Large intestine (tissue), 12 donors: ENCODE measurements around the gene SLC35B1. TPM values are rescaled to one million over a fixed set of nuclear protein-coding genes. Genes with fewer than 3 reads are reported as not detected.

Source experiments
- DNase-seq, 2 donors: peaks; one replicate each; pipeline versions ENCODE4 v3.0.0 to v3.0.0-alpha.2; 2013
- H3K27ac ChIP-seq: one replicate; pipeline ENCODE4 v1.5.1; 2013; ENCODE audit warnings: low read length
- H3K27me3 ChIP-seq: 2 replicates; pipeline ENCODE4 v1.6.1; 2013; ENCODE audit warnings: low read length; ENCODE audit not compliant: control insufficient read depth, insufficient read depth
- H3K36me3 ChIP-seq: 2 replicates; pipeline ENCODE4 v1.6.1; 2013; ENCODE audit warnings: low read length; ENCODE audit not compliant: control insufficient read depth, insufficient read depth
- H3K4me1 ChIP-seq: one replicate; pipeline ENCODE4 v1.6.1; 2013; ENCODE audit warnings: low read length; ENCODE audit not compliant: control insufficient read depth, insufficient read depth
- H3K4me3 ChIP-seq: one replicate; pipeline ENCODE4 v1.5.1; 2013; ENCODE audit warnings: low read length
- H3K9me3 ChIP-seq: one replicate; pipeline ENCODE4 v1.6.1; 2013; ENCODE audit warnings: mild to moderate bottlenecking, low read depth, low read length, moderate library complexity; ENCODE audit not compliant: control insufficient read depth
- WGBS: methylation state at CpG from one replicate; pipeline ENCODE4 v1.1.5; 2013; ENCODE audit warnings: low lambda C conversion rate; ENCODE audit not compliant: insufficient coverage; 5-methylcytosine and 5-hydroxymethylcytosine counted together
- long read RNA-seq, 11 donors: transcript quantifications; one replicate each; lab custom pipeline, GENCODE V29; 2026
- polyA plus RNA-seq: library from polyadenylated mRNA; unstranded; fragments of 120-200 nt; gene quantifications from one replicate; pipeline ENCODE4 v1.2.1, GENCODE V29; 2013

The SLC35B1 gene, protein sequence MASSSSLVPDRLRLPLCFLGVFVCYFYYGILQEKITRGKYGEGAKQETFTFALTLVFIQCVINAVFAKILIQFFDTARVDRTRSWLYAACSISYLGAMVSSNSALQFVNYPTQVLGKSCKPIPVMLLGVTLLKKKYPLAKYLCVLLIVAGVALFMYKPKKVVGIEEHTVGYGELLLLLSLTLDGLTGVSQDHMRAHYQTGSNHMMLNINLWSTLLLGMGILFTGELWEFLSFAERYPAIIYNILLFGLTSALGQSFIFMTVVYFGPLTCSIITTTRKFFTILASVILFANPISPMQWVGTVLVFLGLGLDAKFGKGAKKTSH
- polyA plus RNA-seq = 61.2 TPM
- long read RNA-seq, donor 1, transcript SLC35B1-220 (9 exons, 1,611 nt) = major isoform, 7 of 26 reads
- long read RNA-seq, donor 1, transcript SLC35B1-209 (9 exons, 1,320 nt) = minor isoform, 5 of 26 reads
- long read RNA-seq, donor 1, partial matches to known transcripts = 11 of 26 reads
- long read RNA-seq, donor 1, other reads (novel, unspliced or antisense) = 0 of 26 reads
- long read RNA-seq, donor 2, transcript SLC35B1-209 (9 exons, 1,320 nt) = minor isoform, 8 of 43 reads
- long read RNA-seq, donor 2, transcript SLC35B1-220 (9 exons, 1,611 nt) = major isoform, 19 of 43 reads
- long read RNA-seq, donor 2, partial matches to known transcripts = 11 of 43 reads
- long read RNA-seq, donor 2, other reads (novel, unspliced or antisense) = 0 of 43 reads
- long read RNA-seq, donor 3 = 0 reads
- long read RNA-seq, donor 4, partial matches to known transcripts = 0 of 1 reads
- long read RNA-seq, donor 4, other reads (novel, unspliced or antisense) = 0 of 1 reads
- long read RNA-seq, donor 5, transcript SLC35B1-220 (9 exons, 1,611 nt) = major isoform, 7 of 12 reads
- long read RNA-seq, donor 5, partial matches to known transcripts = 5 of 12 reads
- long read RNA-seq, donor 5, other reads (novel, unspliced or antisense) = 0 of 12 reads
- long read RNA-seq, donor 6, transcript SLC35B1-220 (9 exons, 1,611 nt) = major isoform, 15 of 21 reads
- long read RNA-seq, donor 6, partial matches to known transcripts = 0 of 21 reads
- long read RNA-seq, donor 6, other reads (novel, unspliced or antisense) = 0 of 21 reads
- long read RNA-seq, donor 7, transcript SLC35B1-220 (9 exons, 1,611 nt) = major isoform, 9 of 20 reads
- long read RNA-seq, donor 7, partial matches to known transcripts = 7 of 20 reads
- long read RNA-seq, donor 7, other reads (novel, unspliced or antisense) = 0 of 20 reads
- long read RNA-seq, donor 8, transcript SLC35B1-209 (9 exons, 1,320 nt) = minor isoform, 5 of 53 reads
- long read RNA-seq, donor 8, transcript SLC35B1-220 (9 exons, 1,611 nt) = major isoform, 18 of 53 reads
- long read RNA-seq, donor 8, partial matches to known transcripts = 24 of 53 reads
- long read RNA-seq, donor 8, other reads (novel, unspliced or antisense) = 0 of 53 reads
- long read RNA-seq, donor 9, transcript SLC35B1-220 (9 exons, 1,611 nt) = major isoform, 11 of 23 reads
- long read RNA-seq, donor 9, partial matches to known transcripts = 6 of 23 reads
- long read RNA-seq, donor 9, other reads (novel, unspliced or antisense) = 0 of 23 reads
- long read RNA-seq, donor 10, transcript SLC35B1-209 (9 exons, 1,320 nt) = minor isoform, 7 of 39 reads
- long read RNA-seq, donor 10, transcript SLC35B1-220 (9 exons, 1,611 nt) = major isoform, 12 of 39 reads
- long read RNA-seq, donor 10, partial matches to known transcripts = 13 of 39 reads
- long read RNA-seq, donor 10, other reads (novel, unspliced or antisense) = 0 of 39 reads
- long read RNA-seq, donor 11, transcript SLC35B1-220 (9 exons, 1,611 nt) = major isoform, 8 of 26 reads
- long read RNA-seq, donor 11, partial matches to known transcripts = 11 of 26 reads
- long read RNA-seq, donor 11, other reads (novel, unspliced or antisense) = 0 of 26 reads

DNA sequence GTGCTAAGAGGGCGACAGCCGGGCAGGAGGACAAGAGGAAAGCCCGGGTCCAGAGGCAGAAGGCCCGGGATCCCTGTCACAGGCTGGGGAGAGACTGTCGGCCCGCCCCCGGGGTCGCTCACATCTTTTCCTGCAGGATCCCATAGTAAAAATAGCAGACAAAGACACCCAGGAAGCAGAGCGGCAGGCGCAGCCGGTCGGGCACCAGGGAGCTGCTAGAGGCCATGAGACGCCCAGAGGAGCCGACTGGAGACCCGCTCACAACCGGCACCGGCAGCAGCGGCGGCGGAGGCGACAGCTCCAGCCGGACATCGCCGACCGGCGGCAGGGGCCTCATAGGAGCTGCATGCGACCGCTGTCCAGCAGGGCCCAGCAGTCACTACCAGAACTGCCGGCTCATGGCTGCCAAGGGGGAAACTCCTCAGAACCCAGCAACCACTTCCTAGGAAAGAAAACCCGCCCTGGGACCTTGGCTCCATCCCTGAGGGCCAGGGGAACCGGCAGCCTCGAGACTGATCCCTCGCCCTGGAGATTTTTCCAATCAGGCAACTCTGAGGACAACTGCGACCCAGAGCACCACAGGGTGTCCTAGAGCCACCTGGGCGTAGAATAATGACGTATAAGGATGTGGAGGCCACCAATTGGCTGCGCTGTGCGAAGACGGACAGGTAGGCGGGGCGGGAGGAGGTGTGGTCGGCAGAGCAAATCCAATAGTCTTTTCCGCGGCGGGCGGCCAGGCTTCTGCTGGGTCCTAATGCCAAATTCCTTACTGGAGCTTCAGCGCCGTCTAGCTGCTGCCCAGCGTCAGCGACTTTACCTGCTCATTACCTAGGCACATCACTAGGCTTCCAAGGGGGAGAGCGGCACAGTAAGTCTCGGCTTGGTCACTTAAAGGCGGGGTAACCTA, at the start of gene SLC35B1:
SLC35B1 (minus strand) TSS at position 357 of the 907 bp plus-strand sequence; CDS start at position 226, 131 bp downstream.
- Histone ChIP-seq H3K27me3 (no peaks in the 10 kb centered on the region), H3K27ac (peak within 1 kb of the TSS; percentile 84), H3K4me3 (peak within 1 kb of the TSS; percentile 95), H3K9me3 (no peaks in the 10 kb centered on the region), H3K36me3 (peaks cover 35% of the 10 kb centered on the region), H3K4me1 (peaks cover 20% of the 10 kb centered on the region)
- peak; percentile 99 to 100 for DNase-seq
- WGBS = no CpG with 5 or more reads among the region's 53 CpGs

DNA sequence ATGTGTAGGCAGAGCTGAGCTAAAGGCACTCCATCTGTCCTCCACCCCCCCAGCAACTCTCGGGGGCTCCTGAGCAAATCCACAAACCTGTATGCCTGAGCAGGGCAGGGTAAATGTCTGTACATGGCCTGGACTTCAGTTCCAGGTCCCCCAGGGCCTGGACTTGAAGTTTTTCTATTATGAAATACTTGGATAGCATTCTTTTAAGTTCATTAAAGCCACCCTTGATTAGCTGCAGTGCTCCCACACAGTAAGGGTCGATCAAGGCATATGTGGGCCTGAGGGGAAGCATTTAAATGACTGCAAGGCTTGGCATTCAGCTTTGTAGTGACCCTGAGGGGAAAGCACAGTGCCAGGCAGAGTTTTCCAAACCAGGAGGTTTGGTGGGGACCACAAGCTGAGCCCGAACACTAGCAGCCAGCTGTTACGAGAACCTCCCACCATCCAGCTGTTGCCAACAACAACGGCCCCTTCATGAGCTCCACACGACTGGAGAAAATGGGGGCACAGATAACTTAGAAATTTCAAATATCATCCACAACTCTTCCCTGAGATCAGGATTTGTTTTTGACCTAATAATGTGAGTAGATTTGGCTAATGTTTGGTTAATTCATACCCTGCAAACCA, 49.5 kb upstream of the SLC35B1 start:
- Histone ChIP-seq H3K9me3 (no peaks in the 10 kb centered on the region), H3K4me1 (no peaks in the 10 kb centered on the region), H3K27me3 (no peaks in the 10 kb centered on the region), H3K27ac (no peak overlapping the region), H3K36me3 (no peaks in the 10 kb centered on the region), H3K4me3 (no peak overlapping the region)
- DNase-seq = no peak
- no CpG with 5 or more reads among the region's 6 CpGs for WGBS

DNA sequence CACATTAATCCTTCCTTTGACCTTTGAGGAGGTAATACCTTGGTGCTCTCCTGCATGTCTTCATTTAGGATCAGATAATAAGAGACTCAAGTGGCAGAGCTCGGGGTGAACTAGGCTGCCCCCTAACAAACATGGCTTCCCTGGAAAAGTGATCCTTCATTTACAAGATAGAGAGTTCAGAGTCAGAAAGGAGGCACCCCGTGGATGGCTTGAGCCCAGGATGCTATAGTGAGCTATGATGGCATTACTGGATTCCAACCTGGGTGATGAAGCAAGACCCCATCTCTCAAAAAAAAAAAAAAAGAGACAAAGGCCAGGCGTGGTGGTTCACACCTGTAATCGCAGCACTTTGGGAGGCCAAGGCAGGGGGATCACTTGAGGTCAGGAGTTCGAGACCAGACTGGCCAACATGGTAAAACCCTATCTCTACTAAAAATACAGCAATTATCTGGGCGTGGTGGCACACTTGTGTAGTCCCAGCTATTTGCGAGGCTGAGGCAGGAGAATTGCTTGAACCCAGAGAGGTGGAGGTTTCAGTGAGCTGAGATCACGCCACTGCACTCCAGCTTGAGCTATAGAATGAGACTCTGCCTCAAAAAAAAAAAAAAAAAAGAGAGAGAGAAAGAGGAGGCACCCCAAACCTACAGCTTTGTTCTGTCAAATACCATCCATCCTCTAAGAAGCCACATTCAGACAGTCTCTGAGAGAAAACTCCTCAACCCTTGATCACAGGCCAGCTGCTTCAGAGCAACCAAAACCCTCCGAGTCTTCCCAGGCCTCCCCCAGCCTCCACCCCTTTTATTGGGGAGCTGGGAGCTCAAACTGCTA, 48.8 kb upstream of the SLC35B1 start:
- H3K27me3 ChIP-seq = no peaks in the 10 kb centered on the region
- H3K4me3 ChIP-seq = no peak overlapping the region
- no peaks in the 10 kb centered on the region for H3K36me3 ChIP-seq
- H3K27ac ChIP-seq = no peak overlapping the region
- no peaks in the 10 kb centered on the region for H3K4me1 ChIP-seq
- no peak for DNase-seq
- H3K9me3 ChIP-seq = no peaks in the 10 kb centered on the region
- WGBS = 100% methylated on average over 1 of the region's 9 CpGs

DNA sequence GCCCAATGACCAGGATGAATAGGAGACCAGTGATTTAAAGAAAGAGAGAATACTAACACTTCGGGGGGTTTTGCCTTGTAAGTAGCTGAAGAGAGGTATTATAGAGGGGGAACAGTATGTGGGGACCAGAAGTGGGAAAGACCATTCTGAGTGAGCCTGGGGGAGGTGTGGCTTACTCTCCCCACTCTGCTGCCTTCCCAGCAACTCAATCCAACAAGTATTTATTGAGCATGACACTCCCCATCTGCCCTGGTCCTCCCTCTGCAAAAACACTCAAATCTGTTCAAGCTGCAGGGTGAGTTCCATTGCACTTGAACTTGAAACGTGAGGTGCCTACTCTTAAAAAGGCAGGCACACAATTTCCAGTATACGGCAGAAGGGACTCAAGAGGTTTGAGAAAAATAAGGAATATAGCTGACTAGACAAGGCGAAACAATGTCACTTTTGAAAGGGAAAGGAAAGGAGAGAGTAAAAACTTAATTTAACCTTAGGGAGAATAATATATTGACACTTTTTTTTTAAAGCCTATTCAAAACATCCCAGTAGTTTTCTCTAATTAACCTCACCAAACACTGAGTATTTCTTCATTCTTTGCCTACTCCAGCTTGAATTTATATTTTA, 48.0 kb upstream of the SLC35B1 start:
- H3K9me3 ChIP-seq = no peaks in the 10 kb centered on the region
- DNase-seq = no peak
- no peak overlapping the region for H3K4me3 ChIP-seq
- no peak overlapping the region for H3K27ac ChIP-seq
- no peaks in the 10 kb centered on the region for H3K36me3 ChIP-seq
- H3K27me3 ChIP-seq = no peaks in the 10 kb centered on the region
- WGBS = 70% methylated on average over 2 of the region's 4 CpGs
- H3K4me1 ChIP-seq = no peaks in the 10 kb centered on the region

DNA sequence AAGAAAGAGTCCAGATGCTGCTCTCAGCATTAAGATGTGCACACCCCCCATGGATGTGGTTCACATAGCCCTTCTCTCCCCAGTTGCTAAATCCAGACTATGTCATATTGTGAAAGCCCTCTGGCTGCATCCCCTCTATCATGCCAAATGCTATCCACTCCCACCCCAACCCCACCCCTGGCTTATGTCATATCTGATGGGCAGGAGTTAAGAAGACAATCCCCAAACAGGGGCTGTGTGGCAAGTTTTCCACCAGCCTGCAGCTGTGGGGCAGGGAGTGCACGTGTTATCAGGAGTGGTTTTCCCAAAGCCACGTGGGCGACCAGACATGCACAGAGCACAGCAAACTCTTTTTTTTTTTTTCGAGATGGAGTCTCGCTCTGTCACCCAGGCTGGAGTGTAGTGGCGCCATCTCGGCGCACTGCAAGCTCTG, 46.2 kb upstream of the SLC35B1 start:
- WGBS = no CpG with 5 or more reads among the region's 8 CpGs
- Histone ChIP-seq H3K27ac (no peak overlapping the region), H3K4me3 (no peak overlapping the region), H3K36me3 (no peaks in the 10 kb centered on the region), H3K9me3 (no peaks in the 10 kb centered on the region), H3K4me1 (no peaks in the 10 kb centered on the region), H3K27me3 (no peaks in the 10 kb centered on the region)
- DNase-seq = no peak

DNA sequence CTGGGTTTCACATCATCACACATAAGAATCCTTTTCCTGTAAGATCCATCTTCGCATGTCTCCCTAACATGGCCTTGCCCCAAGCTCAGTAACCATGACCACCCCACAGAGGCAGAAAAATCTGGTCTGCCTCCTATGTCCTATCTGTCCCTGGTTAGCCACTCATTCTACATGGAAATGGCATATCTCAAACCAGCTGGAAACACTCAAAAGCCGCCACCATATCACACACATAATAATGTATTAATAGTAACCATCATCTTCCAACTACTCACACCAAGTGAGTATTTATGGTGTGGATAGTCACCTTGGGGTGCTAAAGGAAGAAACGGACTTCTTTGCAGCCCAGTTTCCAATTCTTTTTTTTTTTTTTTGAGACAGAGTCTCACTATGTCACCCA, 44.7 kb upstream of the SLC35B1 start:
- H3K36me3 ChIP-seq = no peaks in the 10 kb centered on the region
- no CpG with 5 or more reads among the region's 3 CpGs for WGBS

DNA sequence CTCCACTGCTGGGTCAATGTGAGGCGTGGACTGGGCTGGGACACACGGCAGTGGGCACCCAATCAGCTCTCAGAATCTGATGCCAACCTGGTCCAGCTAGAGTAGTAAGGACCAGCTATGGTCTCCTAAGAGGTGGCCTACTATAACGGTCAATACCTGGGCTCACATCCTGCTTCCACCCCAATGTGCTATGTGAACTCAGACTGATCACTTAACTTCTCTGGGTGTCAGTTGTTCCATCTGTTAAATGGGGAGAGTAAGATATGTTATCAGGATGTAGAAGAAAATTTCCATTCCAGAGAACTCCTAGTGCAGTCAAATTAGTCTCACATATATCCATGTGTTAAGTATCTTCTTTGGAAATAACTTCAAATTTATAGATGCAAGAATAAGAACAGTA, 42.0 kb upstream of the SLC35B1 start:
- no peaks in the 10 kb centered on the region for H3K27me3 ChIP-seq
- no peaks in the 10 kb centered on the region for H3K9me3 ChIP-seq
- no peak overlapping the region for H3K27ac ChIP-seq
- no CpG with 5 or more reads among the region's 3 CpGs for WGBS
- H3K4me3 ChIP-seq = no peak overlapping the region
- peaks cover 7% of the 10 kb centered on the region for H3K4me1 ChIP-seq
- H3K36me3 ChIP-seq = no peaks in the 10 kb centered on the region
- DNase-seq = no peak

More for the DNA sequence above, 44.7 kb upstream of the SLC35B1 start:
- Histone ChIP-seq H3K4me1 (peaks cover 4% of the 10 kb centered on the region), H3K9me3 (no peaks in the 10 kb centered on the region), H3K27me3 (no peaks in the 10 kb centered on the region), H3K4me3 (no peak overlapping the region), H3K27ac (no peak overlapping the region)
- DNase-seq = no peak

DNA sequence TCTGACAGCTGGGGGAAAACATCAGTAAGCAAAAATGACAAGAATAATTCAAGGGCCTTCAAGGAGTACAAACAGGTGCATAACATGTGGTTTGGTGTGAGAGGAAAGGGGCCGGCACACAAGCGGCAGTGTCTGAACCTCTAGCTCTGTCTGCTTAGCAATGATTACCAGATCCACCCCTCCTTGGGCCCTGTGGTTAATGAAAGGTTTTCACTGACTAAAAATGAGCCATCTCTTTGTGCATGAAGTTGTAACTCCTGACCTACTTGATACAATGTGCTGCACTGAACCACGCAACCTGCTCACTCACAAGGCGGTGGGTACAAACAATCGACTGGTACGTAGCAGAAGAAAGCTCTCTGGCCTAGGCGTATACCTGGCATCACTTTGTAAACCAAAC, 41.0 kb upstream of the SLC35B1 start:
- Histone ChIP-seq H3K4me3 (no peak overlapping the region), H3K4me1 (peaks cover 7% of the 10 kb centered on the region), H3K9me3 (no peaks in the 10 kb centered on the region), H3K36me3 (no peaks in the 10 kb centered on the region), H3K27me3 (no peaks in the 10 kb centered on the region), H3K27ac (no peak overlapping the region)
- DNase-seq = no peak
- no CpG with 5 or more reads among the region's 7 CpGs for WGBS
